Fibroblast of peridontal ligament (primary cell): Measurements from ENCODE around the gene SETD1B.
"Not testable (repeated sequence)": the region's sequence is repeated elsewhere in the genome, so short reads cannot be mapped to it uniquely, and the experiment has no call there.

ENCODE experiments used
- DNase-seq: peaks from one replicate; pipeline ENCODE4 v3.0.0-alpha.2; 2010; ENCODE audit errors: extremely low read depth

The SETD1B gene

GRCh38 chr12:121825041-121825523, 21.3 kb downstream of the SETD1B start:
- DNase-seq, result no peak

DNA sequence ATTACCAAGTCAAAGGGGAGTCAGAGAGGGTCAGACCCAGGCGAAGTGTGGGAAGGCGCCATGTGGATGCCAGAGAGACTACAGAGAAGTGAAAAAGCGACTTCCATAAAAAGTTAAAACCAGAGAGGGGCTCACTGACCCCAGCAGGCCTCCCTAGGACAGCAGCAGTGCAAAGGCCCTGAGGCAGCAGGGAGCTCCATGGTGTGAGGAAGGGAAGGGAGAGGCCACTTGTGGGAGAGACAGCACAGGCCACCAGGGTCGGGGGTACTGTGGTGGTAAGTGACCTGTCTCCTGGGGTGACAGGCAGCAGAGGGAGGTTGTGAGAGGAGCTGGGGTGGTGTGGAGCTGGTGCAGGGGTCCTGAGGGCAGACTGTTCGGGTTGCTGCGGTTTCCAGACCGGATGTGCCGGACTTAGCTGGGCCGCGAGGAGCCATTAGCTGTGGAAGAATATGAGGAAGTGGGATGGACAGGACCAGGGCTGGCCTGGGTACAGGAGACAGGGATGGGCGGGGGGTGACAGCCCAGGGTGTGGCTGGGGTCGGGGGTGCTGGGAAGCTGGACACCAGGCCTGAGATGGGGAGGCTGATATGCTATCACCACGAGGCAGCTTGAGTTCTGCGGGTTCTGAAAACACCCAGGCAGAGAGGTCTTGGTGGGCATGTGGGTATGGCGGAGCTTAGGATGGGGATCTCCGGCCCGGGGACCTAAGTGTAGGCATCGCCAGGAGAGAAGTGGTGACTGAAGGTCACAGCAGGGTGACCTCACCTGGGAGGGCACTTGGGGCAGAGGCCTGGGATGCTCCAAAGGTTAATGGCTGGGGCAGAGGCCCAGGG, 22.7 kb downstream of the SETD1B start:
- no peak for DNase-seq

- no peak for DNase-seq
Observed at GRCh38 chr12:121827351-121828099, 23.7 kb downstream of the SETD1B start.

- DNase-seq, result no peak
Observed at GRCh38 chr12:121828306-121828705, 24.5 kb downstream of the SETD1B start.

DNA sequence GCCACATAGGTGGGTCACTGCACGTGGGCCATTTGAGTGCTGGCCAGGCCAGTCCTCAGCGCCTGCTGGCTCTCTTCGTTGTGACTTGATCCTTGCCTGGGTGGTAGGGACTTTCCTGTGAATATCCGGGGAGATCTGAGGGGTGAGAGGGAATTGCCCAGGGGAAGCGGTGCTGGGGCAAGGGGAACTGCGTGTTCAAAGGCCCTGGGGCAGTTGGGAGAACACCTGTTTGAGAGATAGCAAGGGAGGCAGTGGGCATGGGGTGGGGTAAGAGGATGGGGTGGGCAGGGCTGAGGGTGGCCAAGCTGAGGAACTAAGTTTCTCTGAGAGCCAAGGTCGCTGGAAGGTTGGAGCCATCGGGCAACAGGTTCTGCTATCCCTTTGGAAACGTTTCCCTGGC, 25.0 kb downstream of the SETD1B start:
- DNase-seq, result no peak

DNA sequence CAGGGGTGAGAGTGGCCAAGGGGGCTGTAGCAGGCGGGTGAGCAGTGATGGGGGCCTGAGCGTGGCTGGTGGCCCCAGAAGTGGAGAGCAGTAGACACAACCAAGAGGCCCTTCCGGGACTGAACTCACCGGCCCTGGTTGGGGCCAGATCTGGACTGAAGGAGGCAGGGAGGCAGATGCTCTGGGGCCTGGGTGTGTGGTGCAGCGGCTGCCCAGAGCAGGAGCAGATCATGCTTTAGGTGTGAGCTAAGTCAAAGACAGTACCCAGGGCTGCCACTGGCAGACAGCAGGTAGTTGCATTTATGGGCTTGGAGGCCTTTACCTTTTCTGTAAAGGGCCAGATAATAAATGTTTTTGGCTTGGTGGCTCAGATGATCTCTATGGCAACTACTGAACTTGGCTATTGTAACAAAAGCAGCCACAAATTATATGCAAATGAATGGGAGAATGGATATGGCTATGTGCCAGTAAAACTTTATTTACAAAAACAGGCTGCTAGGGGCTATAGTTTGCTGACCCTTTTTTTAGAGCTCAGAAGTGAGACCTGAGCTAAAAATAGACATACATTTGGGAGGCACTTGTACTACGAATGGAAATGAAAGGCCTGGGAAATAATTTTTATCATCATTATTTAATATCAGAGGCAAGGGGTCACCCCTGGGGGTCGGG, 25.6 kb downstream of the SETD1B start:
- no peak for DNase-seq

- no peak for DNase-seq
Observed at GRCh38 chr12:121830134-121830533, 26.3 kb downstream of the SETD1B start.

DNA sequence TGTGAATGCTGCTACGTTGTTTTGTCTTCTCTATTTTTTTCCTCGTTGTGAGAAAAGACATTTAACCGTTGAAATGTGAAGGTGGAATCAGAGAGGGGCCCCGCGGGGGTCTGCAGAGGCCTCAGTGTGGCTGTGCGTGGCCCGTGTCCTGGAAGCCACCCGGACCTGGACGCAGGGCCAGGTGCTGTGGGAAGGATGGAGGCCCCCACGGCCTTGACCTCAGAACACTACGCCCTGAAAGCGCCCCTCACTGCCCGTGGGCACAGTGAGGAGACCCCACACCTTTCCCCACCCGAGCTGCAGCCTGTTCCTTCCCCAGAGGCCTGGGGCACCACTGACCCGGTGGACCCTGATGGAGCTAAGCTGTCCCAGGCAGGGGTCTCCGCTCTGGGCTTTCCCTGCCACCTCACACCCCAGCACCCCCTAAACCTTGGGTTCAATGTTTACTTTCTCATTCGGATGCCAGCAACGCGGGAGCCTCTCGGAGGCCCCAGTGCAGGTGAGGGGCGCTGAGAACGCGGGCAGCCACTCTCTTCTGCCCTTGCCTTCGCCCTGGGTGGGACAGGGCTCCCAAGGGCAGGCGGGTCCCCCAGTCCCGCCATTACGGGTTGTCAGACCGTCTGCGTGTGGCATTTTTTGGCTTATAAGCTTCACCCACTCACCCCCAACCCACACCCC, 26.9 kb downstream of the SETD1B start:
- no peak for DNase-seq

GRCh38 chr12:121831571-121832245, 27.9 kb downstream of the SETD1B start:
- DNase-seq, result no peak

DNA sequence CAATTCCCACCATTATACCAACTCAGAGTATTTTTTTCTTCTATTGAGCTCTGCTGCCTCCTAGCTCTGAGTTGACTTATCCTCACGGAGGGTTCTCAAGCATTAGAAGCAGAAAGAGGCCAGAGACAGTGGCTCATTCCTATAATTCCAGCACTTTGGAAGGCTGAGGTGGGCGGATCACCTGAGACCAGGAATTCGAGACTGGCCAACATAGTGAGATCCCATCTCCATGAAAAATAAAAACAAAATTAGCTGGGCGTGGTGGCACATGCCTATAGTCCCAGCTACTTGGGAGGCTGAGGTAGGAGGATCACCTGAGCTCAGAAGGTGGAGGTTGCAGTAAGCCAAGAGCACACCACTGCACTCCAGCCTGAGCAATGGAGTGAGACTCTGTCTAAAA, 33.9 kb downstream of the SETD1B start:
- peak; percentile 30 for DNase-seq

DNA sequence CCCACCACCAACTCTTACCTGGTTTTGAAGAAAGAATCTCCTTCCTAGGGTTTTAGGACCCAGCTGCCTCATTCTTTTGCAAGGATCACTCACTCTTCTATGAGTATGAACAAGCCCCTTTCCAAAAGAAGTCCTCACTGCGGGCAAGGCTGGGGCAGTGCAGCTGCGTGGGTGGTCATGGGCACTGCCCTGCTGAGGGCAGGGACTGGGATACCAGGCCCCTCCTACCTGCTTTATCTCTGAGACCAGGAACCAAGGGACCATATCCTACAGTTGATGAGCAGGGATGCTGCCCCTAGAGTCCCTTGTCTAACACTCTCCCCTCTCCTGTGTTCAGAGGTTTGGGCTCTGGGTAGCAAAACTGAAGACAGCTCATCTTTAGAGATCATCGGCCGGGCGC, 34.3 kb downstream of the SETD1B start:
- no peak for DNase-seq

DNA sequence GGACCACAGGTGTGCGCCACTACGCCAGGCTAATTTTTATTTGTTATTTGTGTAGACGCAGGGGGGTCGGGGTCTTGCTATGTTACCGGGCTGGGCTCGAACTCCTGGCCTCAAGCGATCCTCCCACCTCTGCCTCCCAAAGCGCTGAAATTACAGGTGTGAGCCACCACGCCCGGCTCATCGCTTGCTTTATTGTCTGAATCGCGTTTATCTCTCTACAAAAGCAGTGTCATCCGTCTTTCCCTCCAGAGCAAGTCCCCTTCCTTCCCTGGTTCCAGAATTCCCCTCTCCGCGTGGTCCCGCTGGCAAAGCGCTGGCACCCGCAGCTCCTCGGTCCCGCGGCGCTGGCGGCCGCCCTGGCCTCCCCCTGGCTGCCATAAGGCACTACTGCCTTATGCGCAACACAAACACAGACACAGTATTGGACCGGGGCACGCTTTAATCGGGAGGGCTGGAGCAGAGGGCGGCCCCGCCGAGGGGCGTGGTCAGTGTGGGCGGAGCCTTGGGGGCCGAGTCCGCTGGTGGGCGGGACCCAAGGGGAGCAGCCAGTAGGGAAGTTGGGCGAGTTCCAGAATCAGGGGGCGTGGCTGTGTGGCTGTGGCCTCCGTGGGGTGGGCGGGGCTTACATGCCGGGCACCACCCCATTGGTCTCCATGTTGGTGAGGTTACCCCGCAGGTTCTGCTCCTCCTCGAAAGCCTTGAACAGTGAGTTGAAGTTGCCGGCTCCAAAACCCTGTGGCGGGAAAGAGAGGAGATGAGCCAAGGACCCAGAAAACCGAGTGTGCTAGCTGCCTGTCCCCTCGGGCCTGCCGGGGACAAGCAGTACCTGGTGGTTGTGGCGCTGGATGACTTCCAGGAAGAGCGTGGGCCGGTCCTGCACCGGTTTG, 35.5 kb downstream of the SETD1B start:
- peak; percentile 97 for DNase-seq

DNA sequence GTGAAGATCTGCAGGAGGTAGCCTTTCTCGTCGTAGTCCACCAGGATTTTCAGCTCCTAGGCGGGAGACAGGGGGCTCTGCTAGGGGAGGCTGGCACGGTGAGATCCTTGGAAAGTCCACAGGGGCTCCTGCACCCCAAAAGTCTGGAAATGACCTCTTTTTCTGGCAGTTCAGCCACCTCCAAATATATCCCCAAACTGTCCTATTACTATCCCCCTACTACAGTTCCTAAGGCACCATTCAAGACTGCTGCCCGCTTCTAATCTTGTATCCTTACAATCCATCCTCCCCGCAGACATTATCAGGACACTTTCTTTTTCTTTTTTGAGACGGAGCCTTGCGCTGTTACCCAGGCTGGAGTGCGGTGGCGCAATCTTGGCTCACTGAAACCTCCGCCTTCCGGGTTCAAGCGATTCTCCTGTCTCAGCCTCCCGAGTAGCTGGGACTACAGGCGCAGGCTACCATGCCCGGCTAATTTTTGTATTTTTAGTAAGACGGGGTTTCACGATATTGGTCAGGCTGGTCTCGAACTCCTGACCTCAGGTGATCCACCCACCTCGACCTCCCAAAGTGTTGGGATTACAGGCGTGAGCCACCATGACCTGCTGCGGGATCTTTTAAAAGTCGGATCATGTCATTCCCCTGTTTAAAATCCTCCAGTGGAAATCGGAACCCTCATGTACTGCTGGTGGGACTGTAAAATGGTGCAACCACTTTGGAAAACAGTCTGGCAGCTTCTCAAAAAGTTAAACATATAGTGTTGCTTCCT, 36.4 kb downstream of the SETD1B start:
- no peak for DNase-seq

GRCh38 chr12:121843236-121843982, 39.6 kb downstream of the SETD1B start:
- no peak for DNase-seq

DNA sequence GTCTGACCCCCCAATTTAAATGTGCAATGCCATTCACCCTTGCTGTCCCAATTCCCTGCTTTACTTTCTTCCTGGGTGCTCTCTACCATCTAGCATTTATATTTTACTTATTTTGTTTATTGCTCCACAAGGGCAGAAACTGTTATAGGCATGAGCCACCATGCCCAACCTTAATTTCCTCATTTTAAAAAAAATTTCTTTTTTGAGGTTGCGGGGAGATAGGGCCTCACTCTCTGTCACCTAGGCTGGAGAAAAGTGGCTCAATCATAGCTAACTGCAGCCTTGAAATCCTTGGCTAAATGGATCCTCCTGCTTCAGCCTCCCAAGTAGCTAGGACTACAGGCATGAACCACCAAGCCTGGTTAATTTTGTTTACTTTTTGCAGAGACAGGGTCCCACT, 41.9 kb downstream of the SETD1B start:
- DNase-seq, result no peak

GRCh38 chr12:121849211-121849610, 45.4 kb downstream of the SETD1B start:
- DNase-seq, result no peak

- DNase-seq, result no peak
Observed at GRCh38 chr12:121849665-121850064, 45.9 kb downstream of the SETD1B start.

DNA sequence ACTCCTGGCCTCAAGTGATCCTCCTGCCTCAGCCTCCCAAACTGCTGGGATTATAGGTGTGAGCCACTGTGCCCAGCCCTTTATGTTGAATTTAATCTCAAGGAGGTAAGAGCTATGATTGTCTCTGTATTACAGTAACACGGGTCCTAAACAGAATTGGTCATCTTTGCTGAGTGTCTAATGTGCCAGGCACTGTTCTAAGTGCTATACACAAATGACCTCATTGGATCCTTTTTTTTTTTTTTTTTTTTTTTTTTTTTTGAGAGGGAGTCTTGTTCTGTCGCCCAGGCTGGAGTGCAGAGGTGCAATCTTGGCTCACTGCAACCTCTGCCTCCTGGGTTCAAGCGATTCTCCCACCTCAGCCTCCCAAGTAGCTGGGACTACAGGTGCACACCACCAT, 48.6 kb downstream of the SETD1B start:
- not testable (repeated sequence) for DNase-seq
